Subcutaneous adipose tissue (tissue), 4 donors: ENCODE measurements around the gene ANGPTL8. TPM values are rescaled to one million over a fixed set of nuclear protein-coding genes. Genes with fewer than 3 reads are reported as not detected.

Experiments
- total RNA-seq, 4 donors: library from RNA; depleted of rRNA; stranded (reverse); fragments of >200 nt; gene quantifications; one replicate each; pipeline ENCODE4 v1.1.0, GENCODE V29; 2016
- TF ChIP-seq, protein P1 (sequence below): fragments of 450-650 bp; IDR thresholded peaks from one replicate; pipeline ENCODE4 v1.5.1; 2016; ENCODE audit warnings: low read depth, mild to moderate bottlenecking, control low read depth, antibody characterized with exemption, moderate library complexity

Gene ANGPTL8
- total RNA-seq, 4 donors from 2014 or later, result 1.9 to 27.7 (median 14.8) TPM

DNA sequence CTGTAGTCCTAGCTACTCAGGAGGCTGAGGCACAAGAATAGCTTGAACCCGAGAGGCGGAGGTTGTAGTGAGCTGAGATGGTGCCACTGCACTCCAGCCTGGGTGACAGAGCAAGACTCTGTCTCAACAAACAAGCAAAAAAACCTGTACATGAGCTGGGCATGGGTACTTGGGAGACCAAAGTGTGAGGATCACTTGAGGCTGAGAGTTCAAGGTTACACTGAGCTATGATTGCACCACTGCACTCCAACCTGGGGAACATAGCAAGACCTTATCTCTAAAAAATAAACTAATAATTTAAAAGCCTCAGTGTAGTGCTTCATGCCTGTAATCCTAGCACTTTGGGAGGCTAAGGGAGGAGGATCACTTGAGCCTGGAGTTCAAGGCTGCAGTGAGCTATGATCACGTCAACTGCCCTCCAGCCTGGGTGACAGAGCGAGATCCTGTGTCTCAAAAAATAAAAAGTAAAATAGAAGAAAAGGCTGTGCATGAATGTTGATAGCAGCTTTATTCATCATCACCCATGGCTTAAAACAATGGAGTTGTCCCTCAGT, 35.2 kb downstream of the ANGPTL8 start:
- TF ChIP-seq, protein P1, sequence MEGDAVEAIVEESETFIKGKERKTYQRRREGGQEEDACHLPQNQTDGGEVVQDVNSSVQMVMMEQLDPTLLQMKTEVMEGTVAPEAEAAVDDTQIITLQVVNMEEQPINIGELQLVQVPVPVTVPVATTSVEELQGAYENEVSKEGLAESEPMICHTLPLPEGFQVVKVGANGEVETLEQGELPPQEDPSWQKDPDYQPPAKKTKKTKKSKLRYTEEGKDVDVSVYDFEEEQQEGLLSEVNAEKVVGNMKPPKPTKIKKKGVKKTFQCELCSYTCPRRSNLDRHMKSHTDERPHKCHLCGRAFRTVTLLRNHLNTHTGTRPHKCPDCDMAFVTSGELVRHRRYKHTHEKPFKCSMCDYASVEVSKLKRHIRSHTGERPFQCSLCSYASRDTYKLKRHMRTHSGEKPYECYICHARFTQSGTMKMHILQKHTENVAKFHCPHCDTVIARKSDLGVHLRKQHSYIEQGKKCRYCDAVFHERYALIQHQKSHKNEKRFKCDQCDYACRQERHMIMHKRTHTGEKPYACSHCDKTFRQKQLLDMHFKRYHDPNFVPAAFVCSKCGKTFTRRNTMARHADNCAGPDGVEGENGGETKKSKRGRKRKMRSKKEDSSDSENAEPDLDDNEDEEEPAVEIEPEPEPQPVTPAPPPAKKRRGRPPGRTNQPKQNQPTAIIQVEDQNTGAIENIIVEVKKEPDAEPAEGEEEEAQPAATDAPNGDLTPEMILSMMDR, result no peak

DNA sequence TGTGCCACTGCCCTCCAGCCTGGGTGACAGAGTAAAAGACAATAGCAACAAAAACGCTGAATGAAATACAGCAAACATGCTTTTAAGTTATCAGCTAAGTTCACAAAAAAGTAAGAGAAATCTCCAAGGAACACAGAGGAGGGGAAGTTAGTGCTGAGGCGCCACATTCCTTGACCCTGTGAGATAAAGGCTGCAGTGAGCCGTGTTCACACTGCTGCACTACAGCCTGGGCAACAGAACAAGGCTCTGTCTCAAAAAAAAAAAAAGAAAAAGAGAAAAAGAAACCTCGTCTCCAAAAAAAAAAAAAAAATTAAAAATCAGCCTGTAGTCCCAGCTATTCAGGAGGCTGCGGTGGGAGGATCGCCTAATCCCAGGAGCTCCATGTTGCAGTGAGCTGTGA, 39.3 kb downstream of the ANGPTL8 start:
- TF ChIP-seq, protein P1, result no peak

DNA sequence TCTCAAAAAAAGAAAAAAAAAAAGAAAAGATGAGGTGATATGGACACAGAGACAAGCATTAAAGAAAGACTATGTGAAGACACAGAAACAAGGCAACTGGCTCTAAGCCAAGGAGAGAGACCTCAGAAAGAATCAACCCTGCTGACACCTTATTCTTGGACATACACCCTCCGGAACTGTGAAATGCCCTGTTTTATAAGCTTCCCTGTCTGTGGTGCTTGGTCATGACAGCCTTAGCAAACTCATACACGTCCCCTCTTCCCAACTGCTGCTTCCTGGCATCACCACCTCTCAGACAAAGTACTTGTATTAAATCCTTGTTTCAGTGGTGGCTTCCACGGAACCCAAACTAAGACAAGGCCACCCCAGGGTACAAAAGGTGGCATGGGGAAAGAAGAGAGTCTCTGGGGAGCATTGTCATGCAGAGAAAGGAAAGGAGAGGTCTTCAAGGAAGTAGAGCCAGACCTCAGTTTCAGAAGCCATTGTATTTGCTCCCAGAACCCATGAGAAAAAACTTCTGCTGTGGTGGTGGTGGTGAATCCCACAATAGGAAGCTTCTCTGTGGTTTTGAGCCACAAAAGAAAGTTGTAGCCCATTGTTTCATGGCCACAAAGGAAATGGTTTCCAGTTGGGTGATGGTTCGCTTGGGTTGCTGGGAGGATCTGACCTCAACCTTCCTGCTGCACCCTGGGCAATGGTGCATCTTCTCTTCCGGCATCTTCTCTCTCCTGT, 40.3 kb downstream of the ANGPTL8 start:
- TF ChIP-seq, protein P1, result no peak

DNA sequence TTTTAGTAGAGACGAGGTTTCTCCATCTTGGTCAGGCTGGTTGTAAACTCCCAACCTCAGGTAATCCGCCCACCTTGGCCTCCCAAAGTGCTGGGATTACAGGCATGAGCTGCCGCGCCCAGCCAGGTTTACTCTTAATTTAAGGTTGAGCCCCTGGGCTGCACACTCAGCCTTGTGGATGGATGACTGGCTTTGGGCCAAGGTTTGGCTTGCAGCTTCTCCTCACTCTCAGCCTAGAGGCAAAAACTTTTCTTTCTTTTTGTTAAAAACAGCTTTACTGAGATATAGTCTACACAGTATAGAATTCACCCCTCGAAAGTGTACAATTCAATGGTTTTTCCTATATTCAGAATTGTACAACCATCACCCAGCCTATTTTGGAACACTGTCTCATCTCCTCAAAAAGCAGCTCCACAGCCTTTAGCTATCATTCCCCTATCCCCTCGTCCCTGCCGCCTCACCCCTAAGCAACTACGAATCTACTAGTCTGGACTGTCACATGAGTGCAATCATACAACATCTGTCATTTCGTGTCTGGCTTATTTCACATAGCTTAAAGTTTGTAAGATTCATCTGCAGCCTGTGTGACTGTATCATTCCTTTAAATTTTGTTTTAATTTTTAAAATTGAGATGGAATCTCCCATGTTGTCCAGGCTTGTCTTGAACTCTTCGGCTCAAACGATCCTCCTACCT, 42.1 kb downstream of the ANGPTL8 start:
- TF ChIP-seq, protein P1, result no peak

DNA sequence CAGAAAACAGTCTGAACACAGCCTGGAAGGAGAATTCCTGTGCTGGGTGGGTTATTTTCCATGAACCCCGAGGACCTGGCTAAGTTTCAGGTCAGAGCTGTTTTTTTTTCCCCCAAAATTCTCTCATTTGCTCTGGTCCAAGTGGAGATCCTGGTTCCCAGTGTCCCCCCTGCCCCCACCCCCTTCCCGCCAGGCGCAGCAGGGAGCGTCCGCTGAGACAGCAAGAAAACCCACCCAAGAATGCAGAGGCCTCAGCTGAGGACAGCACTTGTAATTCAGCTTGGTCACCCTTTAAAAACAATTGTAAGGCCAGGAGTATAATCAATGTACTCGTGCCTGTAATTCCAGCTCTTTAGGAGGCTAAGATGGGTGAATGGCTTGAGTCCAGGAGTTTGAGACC, 45.1 kb downstream of the ANGPTL8 start:
- TF ChIP-seq, protein P1, result no peak

DNA sequence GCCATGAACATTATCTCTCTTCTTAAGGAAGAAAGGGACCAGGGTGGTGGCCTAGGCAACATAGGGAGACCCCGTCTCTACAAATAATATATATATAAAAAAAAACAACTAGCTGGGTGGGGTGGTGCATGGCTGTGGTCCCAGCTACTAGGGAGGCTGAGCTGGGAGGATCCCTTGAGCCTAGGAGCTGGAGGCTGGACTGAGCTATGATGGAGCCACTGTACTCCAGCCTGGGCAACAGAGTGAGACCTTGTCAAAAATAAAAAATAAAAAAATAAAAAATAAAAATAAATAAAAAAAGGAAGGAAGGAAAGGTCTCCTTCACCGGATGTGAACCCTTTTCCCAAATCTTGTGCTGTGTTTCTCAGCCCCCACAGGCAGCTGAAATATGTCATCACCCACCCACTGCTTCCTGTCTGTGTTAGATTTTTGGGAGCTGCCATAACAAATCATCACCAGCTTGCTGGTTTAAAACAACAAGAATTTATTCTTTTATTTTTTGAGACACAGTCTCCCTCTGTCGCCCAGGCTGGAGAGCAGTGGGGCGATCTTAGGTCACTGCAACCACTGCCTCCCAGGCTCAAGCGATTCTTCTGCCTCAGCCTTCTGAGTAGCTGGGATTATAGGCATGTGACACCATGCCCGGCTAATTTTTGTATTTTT, 47.0 kb downstream of the ANGPTL8 start:
- TF ChIP-seq, protein P1, result no peak

DNA sequence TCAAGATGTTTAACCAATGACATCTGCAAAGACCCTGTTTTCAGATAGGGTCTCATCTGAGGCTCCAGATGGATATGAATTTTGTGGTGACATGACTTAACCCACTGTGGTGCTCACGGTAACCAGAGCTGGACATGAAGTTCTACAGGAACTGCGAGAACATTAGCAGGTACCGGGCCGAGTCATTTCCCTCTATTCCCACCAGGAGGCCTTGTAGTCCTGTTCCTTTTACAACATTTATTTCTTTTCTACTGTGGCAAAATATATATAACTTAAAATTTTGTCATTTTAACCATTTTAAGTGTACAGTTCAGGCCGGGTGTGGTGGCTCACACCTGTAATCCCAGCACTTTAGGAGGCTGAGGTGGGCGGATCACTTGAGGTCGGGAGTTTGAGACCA, 48.9 kb downstream of the ANGPTL8 start:
- TF ChIP-seq, protein P1, result no peak
